Pons (tissue), 1 donor: ENCODE results near the gene CDK6.
A peak's percentile ranks its signal among the peaks of the same experiment; 100 is the strongest.

Experiments
- DNase-seq: peaks from one replicate; pipeline ENCODE4 v3.0.0-alpha.2; 2016; ENCODE audit warnings: low spot score

The CDK6 gene

GRCh38 chr7:92845736-92846135 is 9.4 kb upstream of the CDK6 start:
- DNase-seq: no peak

DNA sequence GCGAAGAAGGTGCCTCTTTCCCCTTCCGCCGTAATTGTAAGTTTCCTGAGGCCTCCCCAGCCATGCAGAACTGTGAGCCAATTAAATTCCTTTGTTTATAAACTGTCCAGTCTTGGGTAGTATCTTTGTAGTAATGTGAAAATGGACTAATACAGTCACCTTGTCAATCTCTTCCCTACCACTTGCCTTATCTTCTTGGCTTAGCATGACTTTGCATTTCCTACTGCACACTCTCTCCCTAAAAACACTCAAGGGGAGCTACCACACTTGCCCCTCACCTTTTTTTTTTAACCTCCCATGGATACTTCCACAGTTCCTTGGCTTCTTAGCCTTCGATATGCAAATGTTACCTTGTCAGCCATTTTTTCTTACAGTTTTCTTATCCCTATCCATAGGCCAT is 7.4 kb upstream of the CDK6 start:
- no peak for DNase-seq

DNA sequence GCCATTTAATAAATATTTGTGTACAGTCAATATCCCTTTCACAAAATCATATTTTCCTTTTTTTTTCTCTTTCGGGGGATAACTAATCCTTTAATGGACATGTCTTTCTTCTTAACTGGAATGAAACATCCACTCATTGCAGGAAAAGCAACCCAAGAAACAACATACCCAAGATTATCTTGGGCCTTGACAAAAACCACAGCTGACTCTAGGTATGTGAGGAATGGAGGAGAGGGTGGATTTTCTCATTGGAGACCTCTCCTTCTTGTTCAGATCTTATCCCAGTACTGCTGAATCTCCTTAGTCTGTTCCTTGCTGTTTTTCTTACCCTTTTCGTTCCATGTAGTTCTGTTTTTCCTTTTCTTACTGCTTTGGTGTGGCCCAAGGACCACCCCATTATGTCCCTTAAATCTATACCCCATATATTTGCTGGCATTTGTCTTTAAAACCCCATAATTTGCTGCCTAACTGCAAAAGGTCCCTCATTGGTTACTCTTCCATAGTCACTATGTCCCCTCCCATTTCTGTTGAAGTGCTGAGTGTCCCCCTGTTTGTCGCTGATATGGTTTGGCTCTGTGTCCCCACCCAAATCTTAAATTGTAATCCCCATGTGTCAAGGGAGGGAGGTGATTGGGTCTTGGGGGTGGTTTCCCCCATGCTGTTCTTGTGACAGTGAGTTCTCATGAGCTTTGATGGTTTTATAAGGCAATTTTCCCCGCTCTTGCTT is 6.8 kb upstream of the CDK6 start:
- no peak for DNase-seq

- DNase-seq: no peak
Measured at GRCh38 chr7:92841192-92841591, 4.8 kb upstream of the CDK6 start.

GRCh38 chr7:92840316-92840715 is 3.9 kb upstream of the CDK6 start:
- no peak for DNase-seq

DNA sequence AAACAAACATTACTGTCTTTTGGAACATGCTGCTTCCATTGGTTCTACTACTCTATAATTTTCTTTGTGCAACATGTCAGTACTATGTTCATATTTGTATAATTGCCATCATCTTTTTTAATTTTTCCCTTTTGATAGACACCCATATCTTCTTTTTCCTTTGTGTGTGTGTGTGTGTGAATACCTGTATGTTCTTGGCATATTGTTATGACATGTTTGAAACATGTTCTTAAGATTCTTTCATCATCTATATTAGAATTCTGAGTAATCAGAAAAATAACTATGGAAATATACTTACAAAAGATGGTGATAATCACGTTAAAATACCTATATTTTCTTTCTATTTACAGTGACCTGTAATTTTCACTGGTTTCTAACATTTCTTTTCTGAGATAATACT is 3.5 kb upstream of the CDK6 start:
- no peak for DNase-seq

DNA sequence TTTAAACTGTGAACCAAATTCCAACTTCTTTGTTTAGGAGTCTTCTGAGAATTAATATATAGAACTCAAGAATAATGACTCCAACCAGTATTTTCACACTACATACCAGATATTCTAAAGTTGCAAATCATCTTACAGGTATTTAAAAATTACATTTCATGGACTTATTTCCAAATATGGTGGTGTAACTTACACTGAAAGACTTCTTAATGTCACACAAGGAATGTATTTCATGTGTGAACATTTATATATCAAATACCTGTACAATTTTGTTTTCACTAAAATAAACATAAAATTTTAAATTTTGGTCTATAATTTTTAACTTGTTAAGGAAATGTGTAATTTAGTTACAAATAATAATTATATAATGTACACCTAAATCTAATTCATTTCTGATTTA is 2.6 kb upstream of the CDK6 start:
- DNase-seq: no peak

- no peak for DNase-seq
Measured at GRCh38 chr7:92837000-92837749, 802 bp upstream of the CDK6 start.

DNA sequence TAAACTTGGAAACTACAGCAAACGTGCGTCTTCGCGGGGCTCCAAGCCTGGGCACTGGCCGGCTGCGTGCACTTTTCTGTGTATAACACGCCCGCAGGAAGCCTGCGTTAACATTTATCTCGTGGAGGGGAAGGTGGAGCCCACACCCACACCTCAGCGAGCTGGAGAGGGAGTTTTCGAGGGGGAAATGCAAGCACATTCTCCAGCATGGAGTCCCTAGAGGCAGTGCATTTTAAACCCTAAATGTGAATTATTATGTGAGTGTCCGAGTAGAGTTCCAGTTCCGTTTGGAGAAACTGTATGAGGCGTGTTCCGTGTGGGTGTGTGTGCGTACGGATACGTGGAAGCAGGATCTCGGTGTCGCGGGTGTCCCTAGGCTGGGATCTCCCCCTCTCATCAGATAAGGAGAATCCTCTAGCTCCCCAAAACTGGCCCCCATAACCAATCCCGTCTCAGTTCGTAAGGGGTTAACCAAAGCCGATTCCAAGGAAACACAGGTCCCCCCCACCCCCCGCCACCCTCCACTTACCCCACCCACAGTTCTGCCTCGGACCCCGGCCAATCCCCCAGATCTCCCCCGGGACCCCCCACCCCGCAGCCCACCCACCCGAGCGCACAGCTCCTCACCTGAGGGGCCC is 403 bp downstream of the CDK6 start:
- no peak for DNase-seq

DNA sequence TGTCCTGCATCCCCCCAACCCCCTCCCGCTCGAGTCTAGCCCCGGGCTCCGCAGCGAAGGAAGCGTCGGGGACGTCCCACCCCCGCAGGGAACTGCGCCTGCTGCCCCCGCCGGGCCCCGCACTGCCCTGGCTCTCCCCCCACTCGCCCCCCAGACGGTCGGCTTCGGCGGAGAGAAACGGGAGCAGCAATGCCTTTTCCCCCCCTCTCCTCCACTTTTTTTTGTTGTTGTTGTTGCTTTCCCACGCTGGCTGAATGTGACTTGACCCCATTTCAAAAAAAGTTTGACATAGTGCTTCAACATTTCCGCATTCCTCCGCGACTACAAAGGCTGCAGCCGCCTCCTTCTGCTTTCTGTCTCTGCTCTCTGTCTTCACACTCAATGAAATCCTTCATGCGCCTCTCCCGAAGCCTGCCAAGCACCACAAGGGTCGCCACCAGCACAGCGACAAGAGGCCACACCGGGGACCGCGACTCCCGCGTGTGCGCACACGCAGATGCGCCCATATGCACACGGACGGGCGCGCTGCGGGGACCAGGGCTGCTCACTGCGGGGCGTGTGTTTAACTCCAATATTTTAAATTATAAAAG is 1.0 kb downstream of the CDK6 start:
- peak; percentile 36 for DNase-seq

DNA sequence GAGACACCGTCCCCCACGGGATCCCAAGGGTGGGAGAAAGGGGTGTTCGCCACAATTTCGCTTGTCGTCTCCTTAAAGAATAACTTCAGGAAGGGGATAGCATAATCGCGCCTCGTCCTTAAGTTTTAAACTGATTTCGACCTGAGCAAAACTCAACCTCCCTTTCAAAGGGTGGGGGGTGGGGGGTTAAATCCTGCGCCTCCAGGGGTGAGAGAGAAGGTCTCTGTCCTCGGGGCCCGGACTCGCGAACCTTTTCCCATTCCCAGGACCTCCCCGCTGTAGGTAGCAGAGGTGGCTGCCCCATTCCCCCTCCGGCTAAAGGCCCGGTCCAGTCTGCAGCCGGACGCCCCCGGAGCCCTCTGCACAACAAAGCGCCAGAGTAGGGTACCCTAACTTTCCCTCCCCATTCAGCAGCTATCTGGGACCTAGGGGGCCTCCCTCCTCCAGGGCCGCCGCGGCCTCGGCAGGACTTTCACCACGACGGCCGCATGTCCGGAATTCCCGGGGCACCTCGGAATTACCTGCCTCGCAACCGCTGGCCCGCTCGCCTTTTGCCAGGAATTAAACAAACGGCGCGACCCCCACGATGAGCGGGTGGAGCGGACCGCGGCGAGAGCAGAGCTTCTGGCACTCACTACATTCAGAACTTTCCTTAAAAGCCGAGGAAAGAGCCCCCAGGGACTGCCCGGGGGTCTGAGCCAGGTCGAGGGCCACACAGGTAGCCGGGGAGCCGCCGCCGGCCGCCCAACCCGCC is 1.7 kb downstream of the CDK6 start:
- no peak for DNase-seq

DNA sequence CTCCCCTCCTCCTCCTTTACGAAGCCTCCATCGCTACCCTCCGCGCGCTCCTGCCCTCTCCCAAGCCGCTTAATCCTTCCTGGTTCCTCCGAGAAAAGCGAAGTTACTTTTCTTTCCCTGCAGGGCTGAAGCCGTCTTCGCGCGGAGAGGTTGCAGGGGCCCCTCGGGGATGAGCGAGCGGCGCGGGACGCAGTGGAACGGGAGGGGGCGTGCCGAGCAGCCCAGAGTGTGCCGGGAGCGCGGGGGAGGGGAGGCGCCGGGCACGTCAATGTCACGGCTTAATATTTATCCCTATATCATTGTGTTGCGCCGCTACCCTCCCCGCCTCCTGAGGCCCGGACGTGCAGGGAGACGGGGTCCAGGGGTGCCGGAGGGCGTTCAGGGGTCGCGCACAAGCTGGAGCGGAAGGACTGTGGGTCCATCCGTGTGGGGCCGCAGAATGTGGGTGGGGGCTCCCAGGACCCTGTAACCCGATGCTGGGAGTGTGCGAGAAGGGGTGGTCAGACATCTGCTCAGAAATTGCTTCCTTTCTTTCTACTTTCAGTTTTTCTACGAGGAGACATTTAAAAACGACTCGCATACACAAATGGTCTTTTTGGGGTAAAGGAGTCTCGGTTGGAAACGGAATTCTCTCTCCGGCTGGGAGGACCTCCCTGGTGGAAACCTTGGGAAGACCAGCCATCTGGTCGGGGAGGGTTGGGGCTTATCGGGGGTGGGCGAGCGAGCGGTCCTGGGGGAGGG is 2.4 kb downstream of the CDK6 start:
- no peak for DNase-seq

GRCh38 chr7:92833024-92833765 is 3.2 kb downstream of the CDK6 start:
- DNase-seq: peak; percentile 86

- no peak for DNase-seq
Measured at GRCh38 chr7:92832534-92833023, 3.8 kb downstream of the CDK6 start.

DNA sequence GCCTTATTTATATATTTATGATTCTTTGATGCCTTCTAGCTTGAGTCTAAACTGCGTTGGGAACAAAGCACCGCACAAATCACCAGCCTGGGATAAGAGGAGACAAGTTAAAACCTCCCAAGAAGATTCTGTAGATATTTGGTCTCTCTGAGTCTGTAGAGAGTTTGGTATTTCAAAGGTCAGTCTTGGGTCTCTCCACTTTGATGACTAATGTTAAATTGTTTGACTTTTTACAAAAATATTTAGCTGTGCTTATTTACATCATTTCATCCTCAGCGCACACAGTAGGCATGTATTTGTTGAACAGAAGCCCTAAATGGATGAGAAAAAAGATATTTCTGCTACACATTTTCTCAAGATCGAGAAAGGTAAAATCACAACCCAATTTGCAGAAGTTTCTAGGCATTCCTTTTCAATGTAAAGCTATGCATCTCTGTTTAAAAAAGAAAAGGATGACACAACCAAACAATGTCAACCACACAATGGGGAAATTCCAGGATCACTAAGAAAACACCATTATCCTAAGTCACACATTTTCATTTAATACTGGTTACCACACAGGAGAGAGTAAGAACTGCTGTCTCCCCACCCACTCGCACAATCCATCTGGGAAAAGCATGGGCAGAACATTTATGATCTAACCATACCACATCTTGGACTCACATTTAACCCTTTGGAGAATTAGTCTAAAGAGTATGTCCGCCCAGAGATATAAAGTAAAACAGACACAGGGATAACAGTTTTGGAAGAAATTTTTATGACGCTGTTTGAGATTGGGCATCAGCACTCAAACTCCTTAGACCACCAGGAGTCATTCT is 4.4 kb downstream of the CDK6 start:
- DNase-seq: no peak

DNA sequence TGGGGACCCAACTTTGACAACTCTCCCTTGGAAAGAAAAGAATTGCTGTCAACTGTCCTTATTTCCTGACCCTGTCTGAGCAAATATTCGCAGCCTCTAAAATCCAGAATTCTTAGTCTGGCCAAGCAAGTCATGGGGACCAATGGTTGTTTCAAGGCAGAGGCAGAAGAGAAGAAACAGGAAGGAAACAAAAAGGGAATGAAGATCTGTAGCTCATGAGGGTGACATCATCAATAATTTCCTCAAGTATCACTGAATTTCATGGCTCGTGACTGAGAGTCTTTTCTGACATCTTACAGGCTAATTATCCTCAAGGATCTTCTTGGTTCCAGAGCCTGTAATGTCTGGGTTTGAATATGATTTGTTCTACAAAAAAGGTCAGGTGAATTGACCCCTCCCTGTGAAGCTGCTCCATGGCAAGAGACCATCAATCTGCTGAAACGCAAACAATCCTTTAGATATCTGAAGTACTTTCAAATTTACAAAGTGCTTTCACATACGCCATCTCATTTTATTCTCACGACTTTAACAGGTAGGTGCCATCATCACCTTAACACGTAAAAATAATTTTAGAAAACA is 5.8 kb downstream of the CDK6 start:
- no peak for DNase-seq

DNA sequence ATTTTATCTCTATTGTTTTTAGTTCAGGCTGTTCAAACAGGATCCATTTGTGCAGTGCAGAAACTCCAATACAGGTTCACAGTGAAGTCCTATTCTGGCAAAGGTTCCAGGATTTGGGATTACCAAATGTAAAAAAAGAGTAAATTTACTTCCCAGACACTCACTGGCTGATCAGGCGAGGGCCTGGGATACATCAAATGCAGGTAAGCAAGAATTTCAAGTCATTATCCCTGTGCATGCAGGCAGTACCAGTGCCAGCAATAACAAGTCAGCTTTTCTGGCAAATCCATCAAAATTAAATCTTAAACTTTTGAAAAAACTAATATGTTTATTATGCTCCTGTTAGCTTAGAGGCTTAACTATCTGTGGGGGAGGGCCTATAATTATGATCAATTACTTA is 6.3 kb downstream of the CDK6 start:
- no peak for DNase-seq

- no peak for DNase-seq
Measured at GRCh38 chr7:92827464-92828120, 8.8 kb downstream of the CDK6 start.
